ENCODE data around the gene FBXL3. TPM values are rescaled to one million over a fixed set of nuclear protein-coding genes. Genes with fewer than 3 reads are reported as not detected.
A peak's percentile ranks its signal among the peaks of the same experiment; 100 is the strongest.

FBXL3 gene, protein sequence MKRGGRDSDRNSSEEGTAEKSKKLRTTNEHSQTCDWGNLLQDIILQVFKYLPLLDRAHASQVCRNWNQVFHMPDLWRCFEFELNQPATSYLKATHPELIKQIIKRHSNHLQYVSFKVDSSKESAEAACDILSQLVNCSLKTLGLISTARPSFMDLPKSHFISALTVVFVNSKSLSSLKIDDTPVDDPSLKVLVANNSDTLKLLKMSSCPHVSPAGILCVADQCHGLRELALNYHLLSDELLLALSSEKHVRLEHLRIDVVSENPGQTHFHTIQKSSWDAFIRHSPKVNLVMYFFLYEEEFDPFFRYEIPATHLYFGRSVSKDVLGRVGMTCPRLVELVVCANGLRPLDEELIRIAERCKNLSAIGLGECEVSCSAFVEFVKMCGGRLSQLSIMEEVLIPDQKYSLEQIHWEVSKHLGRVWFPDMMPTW
- total RNA-seq, result 31.7 TPM
- long read RNA-seq, transcript FBXL3-201 (5 exons, 3,503 nt), result major isoform, 51 of 74 reads
- long read RNA-seq, partial matches to known transcripts, result 1 of 74 reads
- long read RNA-seq, other reads (novel, unspliced or antisense), result 20 of 74 reads

DNA sequence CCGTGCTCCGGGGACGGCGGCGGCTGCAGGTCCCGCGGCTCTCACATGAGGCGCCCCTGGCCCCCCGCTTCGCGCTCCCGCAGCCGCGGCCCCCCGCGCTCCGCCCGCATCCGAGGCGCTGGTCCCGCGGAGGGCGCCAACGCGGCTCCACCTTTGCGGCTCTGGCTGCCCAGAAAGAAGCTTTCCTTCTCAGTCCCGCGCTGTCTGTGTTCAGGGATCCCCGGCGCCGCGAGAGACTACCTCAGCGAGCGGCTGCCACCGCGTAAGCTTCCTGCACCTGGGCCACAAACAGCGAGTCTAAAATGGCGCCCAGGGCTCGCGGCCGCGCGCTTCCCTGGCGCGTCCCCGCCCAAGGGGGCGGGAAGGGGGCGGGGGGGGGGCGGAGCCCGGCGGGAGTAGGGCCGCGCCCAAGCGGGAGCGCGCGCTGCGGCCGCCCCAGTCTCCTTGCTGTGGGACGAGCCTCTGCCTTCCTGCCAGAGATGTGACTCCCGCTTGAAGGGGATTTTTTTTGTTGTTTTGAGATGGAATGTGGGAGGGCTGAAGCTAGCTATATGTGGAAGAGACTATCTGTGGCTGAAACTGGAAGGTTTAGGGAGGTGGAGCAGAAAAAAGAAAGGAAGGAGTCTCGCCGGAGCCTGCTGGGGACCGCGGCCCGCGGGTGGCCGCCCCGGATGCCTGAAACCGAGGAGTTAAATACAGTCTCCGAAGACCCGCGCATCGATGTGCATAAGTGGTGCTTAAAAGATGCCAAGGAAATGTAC, at the start of gene FBXL3:
Gene FBXL3 (minus strand): TSS at position 299 of the 761 bp plus-strand sequence. CDS start 5,299 bp downstream, outside the sequence.
- intact Hi-C loops (cut with micrococcal nuclease), result no loop called here
- DNase-seq (peak; percentile 93), ATAC-seq (peak; percentile 90)

DNA sequence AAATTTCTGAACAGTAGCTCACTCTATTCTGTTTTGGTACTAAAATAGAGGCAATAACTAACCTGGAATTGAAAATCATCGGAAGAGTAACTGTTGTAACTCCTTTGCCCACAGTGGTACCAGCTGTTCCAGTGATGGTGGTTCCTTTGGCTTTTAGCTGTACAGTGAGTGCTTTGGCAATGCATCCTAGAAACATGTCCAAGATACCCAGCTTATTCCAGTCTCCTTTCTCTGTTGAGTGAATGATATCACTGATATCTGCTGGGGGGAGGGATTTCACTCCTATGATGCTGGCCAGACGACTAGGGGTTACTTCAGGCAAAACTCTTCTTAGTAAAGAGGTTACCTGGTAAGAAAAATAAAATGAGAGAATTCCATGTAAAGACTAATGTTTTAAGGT, 40.6 kb upstream of the FBXL3 start:
- DNase-seq, result no peak
- ATAC-seq, result peak; percentile 97
- intact Hi-C loops (cut with micrococcal nuclease), result no loop called here

DNA sequence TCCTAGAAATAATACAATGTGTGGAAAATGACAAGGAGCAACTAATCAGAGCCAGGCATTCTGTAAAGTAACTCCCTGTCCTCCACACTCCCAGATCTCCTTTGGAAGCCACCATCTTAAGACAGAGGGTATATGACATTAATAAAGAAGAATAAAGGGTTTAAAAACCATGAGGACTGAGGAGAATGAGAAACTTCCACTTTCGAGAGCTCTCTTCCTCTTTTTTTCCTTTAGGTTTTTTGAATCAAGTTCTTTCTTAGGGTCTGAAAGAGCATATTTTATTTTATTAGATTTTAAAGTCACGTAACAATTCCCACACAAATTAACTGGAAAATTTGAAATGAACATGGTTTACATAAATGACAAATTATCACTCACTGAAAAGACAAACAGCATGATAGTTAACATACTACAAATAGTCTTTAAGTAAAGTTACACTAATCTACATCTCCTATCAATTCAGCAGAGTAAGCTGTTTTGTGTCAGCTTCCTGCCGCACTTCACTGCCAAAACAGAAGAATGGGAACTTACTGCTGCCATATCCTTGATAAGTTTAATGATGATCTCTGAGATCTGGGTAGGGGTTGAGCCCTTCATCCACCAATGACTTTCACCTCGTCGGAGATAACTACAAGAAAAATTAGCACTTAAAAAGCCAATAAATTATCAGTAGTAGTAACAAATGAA, 38.6 kb upstream of the FBXL3 start:
- no peak for ATAC-seq
- intact Hi-C loops (cut with micrococcal nuclease), result no loop called here
- DNase-seq, result no peak

- intact Hi-C loops (cut with micrococcal nuclease), result no loop called here
- no peak for ATAC-seq
Observed at GRCh38 chr13:77062097-77062496, 35.1 kb upstream of the FBXL3 start.

DNA sequence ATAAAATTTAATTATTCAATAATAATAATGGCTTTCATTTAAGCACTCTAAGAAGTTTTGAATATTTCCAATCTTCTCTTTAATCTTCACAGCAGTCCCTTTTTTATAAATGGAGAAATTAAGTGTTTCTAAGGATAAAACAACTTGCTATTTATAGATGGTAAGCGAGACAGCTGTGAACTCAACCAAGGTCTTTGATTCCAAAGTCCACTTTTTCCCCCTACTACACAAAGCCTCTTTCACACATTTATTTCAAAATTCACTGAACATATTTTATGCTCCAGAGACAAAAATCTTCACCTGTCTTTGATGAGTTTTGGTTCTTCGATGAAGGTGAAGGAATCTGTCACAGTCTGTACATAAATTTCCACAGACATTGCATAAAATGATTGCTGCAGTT, 34.4 kb upstream of the FBXL3 start:
- no peak for ATAC-seq
- no peak for DNase-seq
- intact Hi-C loops (cut with micrococcal nuclease), result no loop called here

More at GRCh38 chr13:77062097-77062496, 35.1 kb upstream of the FBXL3 start:
- DNase-seq, result no peak

- intact Hi-C loops (cut with micrococcal nuclease), result no loop called here
- DNase-seq (no peak), ATAC-seq (no peak)
Observed at GRCh38 chr13:77056886-77057285, 29.9 kb upstream of the FBXL3 start.

DNA sequence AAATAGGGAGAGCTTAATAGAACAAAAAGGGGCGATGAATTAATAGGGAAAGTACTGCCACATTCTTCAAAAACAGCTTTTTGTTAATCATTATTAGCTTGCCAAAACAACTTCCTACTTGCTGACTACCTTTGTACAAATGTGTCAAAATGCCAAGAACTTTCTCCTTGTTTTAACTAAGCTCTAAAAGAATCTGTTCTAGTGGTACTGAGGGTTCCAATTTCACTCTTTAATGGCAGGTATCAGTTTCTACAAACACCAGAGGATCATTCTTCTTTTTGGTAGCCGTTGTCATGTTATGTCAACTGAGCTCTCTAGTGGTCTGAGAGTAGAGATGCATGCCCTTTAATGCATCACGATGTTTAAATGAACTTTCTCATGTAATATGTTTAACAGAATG, 29.4 kb upstream of the FBXL3 start:
- intact Hi-C loops (cut with micrococcal nuclease), result no loop called here
- no peak for DNase-seq
- no peak for ATAC-seq

- no peak for DNase-seq
- intact Hi-C loops (cut with micrococcal nuclease), result no loop called here
- ATAC-seq, result no peak
Observed at GRCh38 chr13:77055158-77055557, 28.2 kb upstream of the FBXL3 start.

DNA sequence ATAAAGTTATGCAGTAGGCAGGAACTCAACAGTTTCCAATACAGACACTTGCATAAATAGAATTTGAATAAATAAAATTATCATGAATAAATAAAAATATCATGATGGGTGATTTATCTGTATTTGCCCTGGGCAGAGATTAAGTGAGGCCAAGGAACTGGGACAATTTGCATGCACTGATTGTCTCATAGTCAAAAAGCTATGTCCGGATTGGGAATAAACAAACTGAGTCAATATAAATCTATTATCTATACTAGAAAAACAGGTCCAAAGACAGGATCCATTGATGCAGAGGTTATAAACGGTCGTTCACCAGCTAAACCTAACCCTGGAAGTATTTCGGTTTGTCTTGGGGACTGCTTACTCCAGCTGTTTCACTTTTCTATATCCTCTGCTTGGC, 26.2 kb upstream of the FBXL3 start:
- DNase-seq, result no peak
- no peak for ATAC-seq
- intact Hi-C loops (cut with micrococcal nuclease), result no loop called here

- DNase-seq (no peak), ATAC-seq (no peak)
- intact Hi-C loops (cut with micrococcal nuclease), result no loop called here
Observed at GRCh38 chr13:77048681-77049080, 21.7 kb upstream of the FBXL3 start.

GRCh38 chr13:77047649-77048343, 20.8 kb upstream of the FBXL3 start:
- ATAC-seq, result no peak
- intact Hi-C loops (cut with micrococcal nuclease), result no loop called here
- DNase-seq, result no peak

DNA sequence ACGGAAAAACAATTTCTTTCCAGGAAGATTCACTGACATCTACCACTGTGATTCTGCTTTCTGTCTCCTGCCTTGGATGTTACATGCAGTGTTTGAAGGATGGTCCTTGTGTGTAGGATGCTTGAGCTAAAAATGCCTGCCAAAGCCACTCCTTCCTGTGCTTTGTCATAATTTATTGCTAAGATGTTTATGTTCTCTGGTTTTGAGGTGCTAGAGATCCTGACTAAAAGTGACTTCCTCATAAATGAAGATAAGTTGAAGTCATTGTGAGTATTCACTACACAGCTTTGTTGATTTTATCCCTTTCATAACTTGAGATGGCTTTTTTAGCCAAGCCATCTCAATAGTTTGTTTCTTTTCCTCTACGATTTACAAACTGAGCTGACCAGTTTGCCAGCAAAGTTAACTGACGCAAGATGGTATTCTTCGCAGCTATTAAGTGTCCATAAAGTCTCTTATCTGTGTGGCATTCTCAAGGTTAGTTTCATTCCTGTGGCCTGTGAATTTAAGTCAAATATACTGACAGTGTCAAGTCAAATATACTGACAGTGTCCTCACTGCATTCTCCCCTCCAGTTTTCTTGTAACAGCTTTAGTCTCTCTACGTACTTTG, 15.7 kb upstream of the FBXL3 start:
- intact Hi-C loops (cut with micrococcal nuclease), result no loop called here
- no peak for ATAC-seq
- no peak for DNase-seq

DNA sequence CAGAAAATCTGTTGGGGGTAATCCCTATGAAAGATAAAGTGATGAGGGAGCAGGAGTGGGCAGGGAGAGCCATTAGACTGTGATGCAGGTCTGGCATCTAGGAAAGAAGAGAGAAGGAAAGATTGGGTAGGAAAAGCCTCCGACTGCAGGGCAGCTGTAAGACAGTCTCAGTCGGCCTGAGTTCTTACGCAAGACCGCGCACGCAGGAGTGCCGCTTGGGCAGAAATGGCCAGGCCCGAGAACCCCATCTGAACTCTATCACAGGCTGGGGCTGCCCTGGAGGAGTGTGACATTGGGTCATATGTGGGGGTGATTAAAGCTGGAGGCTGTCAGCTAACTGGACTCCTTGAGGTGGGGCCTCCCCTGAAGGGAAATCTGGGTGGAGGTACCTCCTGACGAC, 13.9 kb upstream of the FBXL3 start:
- DNase-seq (no peak), ATAC-seq (no peak)
- intact Hi-C loops (cut with micrococcal nuclease), result no loop called here

DNA sequence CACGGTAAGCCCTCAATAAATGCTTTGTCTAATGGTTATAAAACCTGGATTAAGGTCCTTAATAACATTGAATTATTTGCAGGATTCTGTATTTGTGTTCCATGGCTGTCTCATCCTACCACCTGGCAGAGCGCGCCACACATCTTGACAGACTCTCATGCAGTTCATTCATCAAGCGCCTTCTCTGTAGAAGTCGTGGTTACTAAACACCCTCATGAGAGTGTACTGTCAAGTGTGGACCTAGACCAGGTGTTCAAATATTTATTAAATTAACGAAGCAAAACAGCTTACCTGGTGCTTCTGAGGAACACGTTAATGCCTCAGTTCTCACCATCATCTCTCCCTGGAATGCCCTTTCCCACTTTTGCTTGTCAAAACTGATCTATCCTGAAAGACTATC, 13.1 kb upstream of the FBXL3 start:
- ATAC-seq, result no peak
- intact Hi-C loops (cut with micrococcal nuclease), result no loop called here
- DNase-seq, result no peak

GRCh38 chr13:77038907-77039480, 12.0 kb upstream of the FBXL3 start:
- ATAC-seq (no peak), DNase-seq (no peak)
- intact Hi-C loops (cut with micrococcal nuclease), result no loop called here

- ATAC-seq (no peak), DNase-seq (no peak)
- intact Hi-C loops (cut with micrococcal nuclease), result no loop called here
Observed at GRCh38 chr13:77036279-77036678, 9.3 kb upstream of the FBXL3 start.

DNA sequence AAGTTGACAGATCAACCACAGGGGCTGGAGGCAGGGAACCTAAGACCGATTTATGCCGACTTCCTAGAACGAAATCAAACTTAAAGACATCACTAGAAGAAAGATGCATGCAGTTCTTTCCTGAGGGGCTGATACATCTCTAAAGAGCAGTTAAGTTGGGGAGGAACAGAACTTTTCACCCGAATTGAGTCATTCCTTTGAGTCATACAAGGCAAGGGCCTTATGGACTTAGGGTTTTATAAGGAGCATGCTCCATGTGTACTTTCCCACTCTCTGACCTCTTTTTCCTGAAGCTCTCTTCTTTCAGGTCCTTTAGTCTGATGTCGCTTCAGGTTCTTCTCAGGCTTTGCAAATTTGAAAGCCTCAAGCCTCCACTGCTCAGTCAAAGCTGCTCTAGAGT, 7.9 kb upstream of the FBXL3 start:
- intact Hi-C loops (cut with micrococcal nuclease), result no loop called here
- no peak for DNase-seq
- no peak for ATAC-seq

- ATAC-seq (no peak), DNase-seq (no peak)
- intact Hi-C loops (cut with micrococcal nuclease), result no loop called here
Observed at GRCh38 chr13:77033717-77034302, 6.9 kb upstream of the FBXL3 start.

Measured in left ventricle myocardium superior (tissue), 1 donor.